PC-3 (cell line): ENCODE data around the gene CYBA.

Source experiments
- EZH2 ChIP-seq: fragments of 300-600 bp; sonication (generic); IDR thresholded peaks from one replicate; pipeline ENCODE4 v1.6.1; 2017; ENCODE audit warnings: antibody characterized with exemption, mild to moderate bottlenecking, low read length; ENCODE audit not compliant: unreplicated experiment
- TF ChIP-seq, protein P1 (sequence below): fragments of 300-600 bp; sonication (generic); conservative IDR thresholded peaks from 2 replicates; pipeline ENCODE4 v1.5.1; 2017; ENCODE audit warnings: antibody characterized with exemption, low read depth, mild to moderate bottlenecking, low read length

DNA sequence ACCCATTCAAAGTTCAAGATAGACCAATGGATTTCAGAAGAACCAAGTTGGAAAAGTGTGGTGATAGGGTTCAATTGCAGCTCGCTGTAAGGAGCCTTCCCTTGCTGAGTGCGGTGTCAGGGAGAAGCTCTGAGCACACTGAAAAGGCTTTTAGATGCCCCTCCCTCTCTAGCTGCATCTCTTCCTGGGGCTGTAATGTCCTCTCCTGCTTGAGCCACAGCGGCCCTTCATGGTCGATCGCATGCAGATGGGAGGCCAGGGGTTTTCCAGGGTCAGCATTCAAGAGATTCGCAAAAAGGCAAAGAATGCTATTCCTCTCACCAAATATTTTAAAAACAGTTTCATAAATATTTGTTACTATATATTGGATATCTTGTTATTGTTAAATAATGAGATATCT, 56.9 kb downstream of the CYBA start:
- no peak for TF ChIP-seq EZH2
- TF ChIP-seq, protein P1, sequence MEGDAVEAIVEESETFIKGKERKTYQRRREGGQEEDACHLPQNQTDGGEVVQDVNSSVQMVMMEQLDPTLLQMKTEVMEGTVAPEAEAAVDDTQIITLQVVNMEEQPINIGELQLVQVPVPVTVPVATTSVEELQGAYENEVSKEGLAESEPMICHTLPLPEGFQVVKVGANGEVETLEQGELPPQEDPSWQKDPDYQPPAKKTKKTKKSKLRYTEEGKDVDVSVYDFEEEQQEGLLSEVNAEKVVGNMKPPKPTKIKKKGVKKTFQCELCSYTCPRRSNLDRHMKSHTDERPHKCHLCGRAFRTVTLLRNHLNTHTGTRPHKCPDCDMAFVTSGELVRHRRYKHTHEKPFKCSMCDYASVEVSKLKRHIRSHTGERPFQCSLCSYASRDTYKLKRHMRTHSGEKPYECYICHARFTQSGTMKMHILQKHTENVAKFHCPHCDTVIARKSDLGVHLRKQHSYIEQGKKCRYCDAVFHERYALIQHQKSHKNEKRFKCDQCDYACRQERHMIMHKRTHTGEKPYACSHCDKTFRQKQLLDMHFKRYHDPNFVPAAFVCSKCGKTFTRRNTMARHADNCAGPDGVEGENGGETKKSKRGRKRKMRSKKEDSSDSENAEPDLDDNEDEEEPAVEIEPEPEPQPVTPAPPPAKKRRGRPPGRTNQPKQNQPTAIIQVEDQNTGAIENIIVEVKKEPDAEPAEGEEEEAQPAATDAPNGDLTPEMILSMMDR = no peak
